DMS53 treated with DMSO at 0.1 percent for 48 hours (cell line): Measurements from ENCODE around the gene NPRL2.

Source experiments
- DNase-seq: peaks from one replicate; lab custom pipeline; 2025; ENCODE audit not compliant: unreplicated experiment; lab: John Stamatoyannopoulos, UW

The NPRL2 gene

GRCh38 chr3:50350527-50351322, at the start of gene NPRL2, which contains the start of gene CYB561D2:
NPRL2 (minus strand) TSS chr3:50350775; CDS start chr3:50350652, 123 bp downstream.
CYB561D2 (plus strand) TSS chr3:50350862; CDS start chr3:50351434, 572 bp downstream.
- peak; percentile 51 for DNase-seq

GRCh38 chr3:50396502-50396901, 45.9 kb upstream of the NPRL2 start:
- peak; percentile 39 for DNase-seq

- DNase-seq, result no peak
Observed at GRCh38 chr3:50395070-50395860, 44.7 kb upstream of the NPRL2 start.

- no peak for DNase-seq
Observed at GRCh38 chr3:50393061-50393460, 42.5 kb upstream of the NPRL2 start.

- no peak for DNase-seq
Observed at GRCh38 chr3:50392101-50392715, 41.6 kb upstream of the NPRL2 start.

- peak; percentile 5 for DNase-seq
Observed at GRCh38 chr3:50390508-50391224, 40.1 kb upstream of the NPRL2 start.

- DNase-seq, result no peak
Observed at GRCh38 chr3:50389414-50389767, 38.8 kb upstream of the NPRL2 start.

GRCh38 chr3:50388720-50389413, 38.3 kb upstream of the NPRL2 start:
- DNase-seq, result no peak

- no peak for DNase-seq
Observed at GRCh38 chr3:50388016-50388719, 37.6 kb upstream of the NPRL2 start.

GRCh38 chr3:50385754-50386153, 35.2 kb upstream of the NPRL2 start:
- DNase-seq, result no peak

- no peak for DNase-seq
Observed at GRCh38 chr3:50383750-50384149, 33.2 kb upstream of the NPRL2 start.

- DNase-seq, result no peak
Observed at GRCh38 chr3:50382722-50383121, 32.1 kb upstream of the NPRL2 start.

GRCh38 chr3:50381383-50381782, 30.8 kb upstream of the NPRL2 start:
- DNase-seq, result no peak

- no peak for DNase-seq
Observed at GRCh38 chr3:50380405-50381085, 30.0 kb upstream of the NPRL2 start.

- DNase-seq, result no peak
Observed at GRCh38 chr3:50378757-50379156, 28.2 kb upstream of the NPRL2 start.

- no peak for DNase-seq
Observed at GRCh38 chr3:50378024-50378423, 27.4 kb upstream of the NPRL2 start.

GRCh38 chr3:50375258-50375931, 24.8 kb upstream of the NPRL2 start:
- DNase-seq, result no peak

- no peak for DNase-seq
Observed at GRCh38 chr3:50374363-50375257, 24.0 kb upstream of the NPRL2 start.
